Amniotic epithelial cell (primary cell): ENCODE data around the gene F12.

ENCODE experiments used
- DNase-seq: peaks from one replicate; pipeline ENCODE4 v3.0.0-alpha.2; 2010; ENCODE audit warnings: low read depth

The F12 gene

DNA sequence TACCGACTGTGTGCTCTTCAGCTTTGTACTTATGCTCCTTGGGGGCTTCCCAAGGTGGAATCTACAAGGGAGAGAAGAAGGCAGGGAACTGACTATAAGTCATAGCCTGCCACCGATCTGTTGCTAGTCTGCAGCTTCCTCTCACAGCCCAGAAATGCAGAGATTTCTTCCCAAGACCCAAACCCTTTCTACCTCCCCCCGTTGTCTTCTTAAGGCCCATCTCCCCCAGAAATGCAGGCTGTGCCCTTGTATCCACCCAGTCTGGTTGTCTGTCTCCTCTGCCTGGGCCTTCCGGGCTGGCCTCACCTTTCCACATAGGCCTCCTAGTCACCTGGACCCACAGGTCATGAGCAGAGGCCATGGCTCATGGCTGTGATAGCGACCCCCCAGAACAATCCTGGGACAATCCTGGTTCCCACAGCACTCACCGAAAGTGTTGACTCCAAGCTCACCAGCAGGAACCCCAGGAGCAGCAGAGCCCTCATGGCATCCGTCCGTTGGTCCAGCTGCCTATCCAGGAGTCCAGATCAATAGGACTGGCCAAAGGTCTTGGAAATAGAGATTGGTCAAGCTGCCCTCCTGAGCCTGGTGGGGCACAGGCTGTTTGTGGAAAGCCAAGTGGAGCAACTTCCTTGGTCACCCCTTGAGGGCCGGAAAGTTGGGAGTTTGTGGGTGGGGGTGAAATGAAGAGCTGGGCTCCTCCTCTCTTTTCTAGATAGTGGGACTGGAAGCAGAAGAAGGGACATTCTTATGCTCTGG is at the start of gene F12:
TSS of gene F12 (minus strand) at position 522 of the 759 bp plus-strand sequence. CDS start at position 485, 37 bp downstream.
- DNase-seq: no peak

DNA sequence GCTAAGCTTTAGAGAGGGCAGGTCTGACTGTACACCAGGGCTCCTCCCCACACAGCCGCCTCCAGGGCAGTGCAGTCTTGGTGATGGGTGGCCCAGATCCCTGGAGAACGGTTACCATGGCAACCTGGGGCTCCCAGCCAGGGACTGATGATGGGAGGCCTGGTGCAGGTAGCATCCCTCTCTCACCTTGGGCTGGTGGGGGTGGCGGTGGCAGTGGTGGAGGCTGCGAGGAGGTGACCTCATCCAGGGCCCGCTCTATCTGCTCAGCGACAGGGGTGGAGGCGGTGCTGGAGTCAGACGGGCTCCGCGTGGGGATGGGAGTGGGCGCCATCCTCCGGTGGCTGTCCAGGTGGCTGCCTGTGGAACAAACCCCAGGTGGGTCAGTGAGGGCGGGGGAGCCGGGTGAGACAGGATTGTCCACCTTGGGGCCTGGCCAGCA is 49.6 kb upstream of the F12 start:
- peak; percentile 40 for DNase-seq

DNA sequence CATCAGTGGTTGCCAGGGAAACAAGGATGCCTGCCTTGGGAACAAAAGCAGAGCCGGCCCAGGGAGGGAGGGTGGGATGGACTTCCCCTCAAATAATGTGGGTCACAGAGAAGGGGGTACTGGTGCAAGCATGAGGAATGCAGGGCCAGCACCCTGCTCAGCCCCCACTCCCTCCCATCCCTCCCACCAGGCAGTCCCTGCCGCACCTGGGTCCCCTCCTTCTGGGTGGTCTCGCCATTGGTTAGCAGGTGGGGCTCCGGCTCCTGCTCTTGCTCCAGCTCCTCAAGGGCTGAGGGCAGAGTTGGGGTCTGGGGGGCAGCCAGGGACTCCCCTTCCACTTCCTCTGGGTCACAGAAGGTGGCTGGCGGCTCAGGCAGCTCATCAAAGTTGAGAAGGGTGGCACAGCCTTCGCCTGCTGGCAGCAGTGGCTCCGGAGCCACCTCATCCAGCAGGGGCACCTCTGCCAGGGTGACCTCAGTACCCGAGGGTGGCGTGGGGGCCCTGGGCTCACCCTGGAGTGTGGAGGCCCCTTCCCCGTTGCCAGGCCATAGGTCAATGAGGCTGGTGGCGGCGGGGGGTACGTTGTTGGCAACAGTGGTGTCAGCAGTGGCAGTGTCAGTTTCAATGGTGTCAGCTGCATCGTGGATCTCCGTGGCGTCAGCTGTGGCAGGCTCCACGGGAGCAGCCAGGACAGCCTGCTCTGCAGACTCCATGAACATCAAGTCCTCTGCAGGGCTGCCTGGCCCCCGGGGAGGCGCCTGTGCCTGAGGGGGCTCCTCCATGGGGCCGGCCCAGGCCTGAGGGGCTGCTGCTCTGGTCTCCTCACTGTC is 48.7 kb upstream of the F12 start:
- no peak for DNase-seq

DNA sequence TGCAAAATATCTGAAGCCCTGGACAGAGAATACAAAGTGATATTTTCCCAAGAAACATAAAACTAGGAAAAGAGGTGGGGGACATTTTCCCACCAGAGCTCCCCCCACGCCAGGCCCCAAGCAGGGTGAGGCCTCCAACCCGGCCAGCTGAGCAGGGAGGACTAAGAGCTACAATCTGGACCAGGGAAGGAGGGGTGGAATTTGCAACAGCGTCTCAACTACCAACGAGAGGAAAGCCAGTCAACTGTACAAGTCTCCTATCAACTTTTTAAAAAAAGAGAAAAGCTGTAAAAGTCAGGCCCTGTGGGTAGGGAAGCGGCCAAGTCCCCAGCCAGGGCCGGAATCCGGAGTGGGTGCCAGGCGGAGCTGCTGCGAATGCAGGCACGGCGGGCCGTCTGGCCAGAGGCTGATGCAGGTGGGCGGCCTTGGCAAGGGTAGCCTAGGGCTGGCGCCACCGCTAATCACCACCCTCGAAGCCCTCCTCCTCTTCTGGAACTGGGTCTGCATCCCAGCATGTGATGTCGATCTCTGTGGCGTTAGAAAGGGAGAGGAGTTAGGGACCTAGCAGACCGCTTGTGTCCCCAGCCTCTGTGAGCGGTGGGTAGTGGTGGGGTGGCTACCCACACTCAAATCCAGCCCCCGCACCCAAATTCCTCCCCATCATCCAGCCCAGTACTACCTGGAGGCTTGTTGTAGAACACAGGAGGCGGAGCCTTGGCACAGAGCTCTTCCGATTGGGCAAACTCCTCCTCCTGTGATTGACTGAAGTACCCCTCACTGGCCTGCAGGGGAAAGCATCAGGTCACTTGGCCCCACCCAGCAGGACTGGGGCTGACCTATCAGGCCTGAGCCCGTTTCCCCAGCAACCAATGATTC is 47.9 kb upstream of the F12 start:
- DNase-seq: peak; percentile 98

DNA sequence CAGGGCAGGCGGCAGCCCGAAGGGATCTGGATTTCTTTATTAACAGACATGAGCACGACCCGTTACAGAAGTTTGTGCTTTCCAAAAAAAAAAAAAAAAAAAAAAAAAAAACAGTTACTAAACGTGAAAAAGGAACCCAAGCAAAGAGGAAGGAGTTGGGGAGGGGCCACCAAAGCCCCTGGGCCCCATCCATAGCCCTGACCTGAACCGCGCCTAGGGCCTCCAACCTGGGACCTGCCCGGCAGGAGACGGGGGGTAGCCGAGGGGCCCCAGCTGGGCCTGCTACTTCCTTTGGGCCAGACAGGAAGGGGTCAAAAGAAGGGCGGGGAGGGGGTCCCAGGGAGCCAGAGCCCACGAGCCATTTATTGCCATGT is 47.2 kb upstream of the F12 start:
- no peak for DNase-seq

DNA sequence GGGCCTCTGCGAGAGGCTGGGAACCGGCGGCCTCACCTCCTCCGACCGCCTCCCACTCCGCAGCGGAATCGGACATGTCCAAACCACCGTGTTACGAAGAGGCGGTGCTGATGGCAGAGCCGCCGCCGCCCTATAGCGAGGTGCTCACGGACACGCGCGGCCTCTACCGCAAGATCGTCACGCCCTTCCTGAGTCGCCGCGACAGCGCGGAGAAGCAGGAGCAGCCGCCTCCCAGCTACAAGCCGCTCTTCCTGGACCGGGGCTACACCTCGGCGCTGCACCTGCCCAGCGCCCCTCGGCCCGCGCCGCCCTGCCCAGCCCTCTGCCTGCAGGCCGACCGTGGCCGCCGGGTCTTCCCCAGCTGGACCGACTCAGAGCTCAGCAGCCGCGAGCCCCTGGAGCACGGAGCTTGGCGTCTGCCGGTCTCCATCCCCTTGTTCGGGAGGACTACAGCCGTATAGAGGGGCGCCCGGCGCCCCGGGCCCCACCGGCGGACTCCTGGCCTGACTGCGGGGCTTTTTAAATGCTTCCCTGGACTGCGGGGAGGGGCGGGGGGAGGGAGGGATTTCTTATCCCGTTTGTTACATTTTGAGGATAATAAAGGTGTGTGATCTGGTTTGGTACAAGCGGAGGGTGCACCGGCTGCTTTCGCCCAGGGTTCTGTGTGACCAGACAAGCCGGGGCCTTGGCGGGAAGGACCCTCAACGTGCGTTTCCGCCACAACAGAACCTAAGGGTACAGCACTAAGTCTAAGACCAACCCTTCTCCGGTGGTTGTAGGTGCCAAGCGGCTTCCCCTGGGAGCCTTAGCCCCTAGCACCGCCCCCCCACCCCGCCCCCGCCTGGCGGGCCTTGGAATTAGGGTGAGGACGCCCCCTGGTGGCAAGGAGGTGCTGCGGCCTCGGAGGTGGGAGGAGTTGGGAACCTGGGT is 46.6 kb upstream of the F12 start:
- DNase-seq: peak; percentile 78

DNA sequence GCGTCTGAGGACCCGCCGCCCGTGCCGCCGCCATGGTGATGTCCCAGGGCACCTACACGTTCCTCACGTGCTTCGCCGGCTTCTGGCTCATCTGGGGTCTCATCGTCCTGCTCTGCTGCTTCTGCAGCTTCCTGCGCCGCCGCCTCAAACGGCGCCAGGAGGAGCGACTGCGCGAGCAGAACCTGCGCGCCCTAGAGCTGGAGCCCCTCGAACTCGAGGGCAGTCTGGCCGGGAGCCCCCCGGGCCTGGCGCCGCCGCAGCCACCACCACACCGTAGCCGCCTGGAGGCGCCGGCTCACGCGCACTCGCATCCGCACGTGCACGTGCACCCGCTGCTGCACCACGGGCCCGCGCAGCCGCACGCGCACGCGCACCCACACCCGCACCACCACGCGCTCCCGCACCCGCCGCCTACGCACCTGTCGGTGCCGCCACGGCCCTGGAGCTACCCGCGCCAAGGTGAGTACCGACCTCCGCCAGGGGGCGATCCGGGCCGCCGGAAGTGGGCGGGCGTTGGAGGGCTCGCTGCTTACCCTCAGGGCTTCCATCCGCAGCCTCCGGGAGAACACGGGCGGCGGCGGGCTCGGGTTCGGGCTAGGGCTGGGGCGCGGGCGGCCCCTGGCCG is 45.8 kb upstream of the F12 start:
- peak; percentile 40 for DNase-seq

DNA sequence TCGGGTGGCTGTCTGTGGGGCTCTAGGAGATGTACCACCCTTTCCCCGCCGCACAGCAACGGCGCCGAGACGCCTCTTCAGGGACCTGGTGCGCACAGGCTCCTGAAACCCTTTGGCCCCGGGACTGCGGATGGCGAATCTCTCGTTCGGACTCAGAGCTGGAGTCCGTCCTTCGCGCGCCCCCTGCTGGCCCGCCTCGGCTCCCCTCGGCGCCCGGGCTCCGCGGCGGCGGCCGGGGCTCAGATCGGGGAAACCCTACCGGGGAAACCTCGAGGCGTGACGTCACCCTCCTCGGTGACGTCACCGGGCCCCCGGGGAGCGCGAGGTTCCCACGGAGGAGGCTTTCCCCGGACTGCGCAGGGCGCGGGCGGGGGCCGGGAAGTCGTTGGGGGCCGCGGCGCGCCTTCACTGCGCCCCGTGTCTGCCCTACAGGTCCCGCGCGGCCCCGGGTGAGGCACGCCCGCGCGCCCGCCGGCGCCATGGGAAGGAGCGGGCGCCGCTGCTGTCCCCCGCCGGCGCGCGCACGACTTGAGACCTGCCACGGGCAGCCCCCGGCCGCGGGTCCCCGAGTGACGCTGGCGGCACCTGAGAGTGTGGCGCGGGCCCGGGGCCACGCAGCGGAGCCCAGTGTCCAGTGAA is 45.2 kb upstream of the F12 start:
- peak; percentile 71 for DNase-seq

DNA sequence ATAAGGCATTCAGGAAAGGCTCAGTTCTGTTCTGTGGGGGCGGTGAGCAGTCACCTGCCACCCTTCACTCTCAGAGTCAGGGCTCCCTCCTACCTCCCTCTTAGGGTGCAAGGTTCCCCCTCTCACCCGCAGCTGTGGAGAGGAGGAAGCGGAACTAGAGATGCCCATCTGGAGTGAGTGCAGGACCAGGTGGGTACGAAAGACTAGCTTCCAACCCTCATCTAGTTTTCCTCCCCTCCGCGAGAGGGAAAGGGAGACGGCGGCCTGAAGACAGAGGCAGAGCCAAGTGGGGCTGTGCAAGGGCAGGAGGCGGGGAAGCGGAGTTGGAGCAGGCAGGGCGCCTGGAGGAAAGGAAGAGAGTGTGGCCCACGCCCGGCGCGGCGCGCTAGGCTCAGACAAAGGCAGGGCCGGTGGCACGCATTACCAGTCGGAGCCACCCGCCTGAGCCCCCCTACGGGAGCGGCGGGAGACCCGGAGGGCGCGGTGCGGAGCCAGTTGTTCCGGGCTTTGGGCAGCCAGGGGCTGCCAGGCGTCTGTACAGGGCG is 44.6 kb upstream of the F12 start:
- DNase-seq: no peak

DNA sequence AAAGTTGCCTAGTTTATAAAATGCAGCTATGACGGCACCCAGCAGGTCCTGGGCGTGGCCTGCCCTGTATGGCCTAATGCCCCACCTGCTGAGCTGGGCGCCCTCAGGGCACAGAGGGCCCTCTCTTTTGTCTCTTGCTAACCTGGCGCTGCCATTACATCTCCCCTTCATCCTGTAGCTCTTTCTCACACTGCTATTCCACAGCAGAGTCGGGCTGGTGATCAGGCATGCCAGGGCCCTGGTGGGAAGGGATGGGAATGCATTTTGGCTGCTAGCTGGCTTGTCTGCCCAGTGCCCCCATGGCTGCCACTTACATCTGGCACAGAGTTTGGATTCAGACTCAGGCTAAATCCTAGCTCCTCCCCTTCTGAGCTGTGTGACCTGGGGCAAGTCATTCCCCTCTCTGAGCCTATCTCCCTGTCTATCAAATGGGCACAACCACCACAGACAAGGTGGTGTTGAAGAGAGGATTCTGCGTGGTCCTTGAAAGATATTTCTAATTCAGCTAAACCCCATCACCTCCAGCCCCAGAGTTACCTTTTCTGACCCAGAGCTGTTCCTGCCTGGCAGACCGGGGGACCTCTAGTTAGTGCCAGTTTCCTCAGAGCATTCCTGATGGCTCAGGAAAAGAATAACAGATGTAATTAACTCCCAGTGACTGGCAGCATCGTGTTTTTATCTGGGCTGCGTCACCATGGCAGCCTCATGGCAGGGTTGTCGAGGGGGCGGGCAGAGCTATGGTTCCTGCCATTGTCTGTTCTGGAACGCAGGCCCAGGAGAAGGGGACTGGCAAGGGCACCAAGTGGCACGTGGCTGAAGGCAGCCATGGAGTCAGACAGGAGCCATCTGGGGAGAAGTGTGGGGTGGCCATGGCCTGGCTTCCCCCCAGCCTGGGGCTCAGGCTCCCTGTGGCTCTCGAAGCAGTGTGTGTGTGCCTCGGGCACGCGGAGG is 43.6 kb upstream of the F12 start:
- DNase-seq: no peak

DNA sequence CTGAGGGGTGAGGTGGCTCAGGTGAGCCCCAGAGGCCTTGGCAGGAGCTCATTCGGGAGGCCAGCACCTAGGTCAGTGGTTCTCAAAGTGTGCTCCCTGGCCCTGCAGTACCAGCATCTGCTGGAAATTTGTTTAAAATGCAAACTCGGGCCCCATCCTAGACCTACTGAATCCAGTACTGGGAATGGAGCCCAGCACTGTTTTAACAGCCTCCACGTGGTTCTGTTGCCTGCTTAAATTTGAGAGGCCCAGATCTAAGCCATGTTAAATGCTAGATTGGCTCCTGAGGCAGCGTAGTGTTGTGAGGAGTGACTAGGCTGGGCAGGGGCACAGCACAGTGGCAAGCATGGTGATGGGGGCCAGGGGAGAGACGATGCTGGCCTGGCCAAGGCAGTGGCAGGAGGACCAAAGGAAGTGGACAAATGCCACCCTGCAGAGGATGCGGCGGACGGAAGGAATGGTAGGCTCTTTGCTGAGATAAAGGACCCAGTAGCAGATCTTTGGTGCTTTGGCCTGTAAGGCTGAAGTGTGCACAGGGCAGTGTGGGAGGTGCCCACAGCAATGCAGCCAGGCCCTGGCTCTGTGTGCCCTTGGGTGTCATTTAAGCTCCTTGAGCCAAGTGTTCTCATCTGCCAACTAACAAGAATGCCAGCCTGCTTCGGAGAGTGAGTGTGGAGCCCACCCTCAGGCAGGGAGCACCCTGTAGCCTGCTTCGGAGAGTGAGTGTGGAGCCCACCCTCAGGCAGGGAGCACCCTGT is 41.5 kb upstream of the F12 start:
- no peak for DNase-seq

DNA sequence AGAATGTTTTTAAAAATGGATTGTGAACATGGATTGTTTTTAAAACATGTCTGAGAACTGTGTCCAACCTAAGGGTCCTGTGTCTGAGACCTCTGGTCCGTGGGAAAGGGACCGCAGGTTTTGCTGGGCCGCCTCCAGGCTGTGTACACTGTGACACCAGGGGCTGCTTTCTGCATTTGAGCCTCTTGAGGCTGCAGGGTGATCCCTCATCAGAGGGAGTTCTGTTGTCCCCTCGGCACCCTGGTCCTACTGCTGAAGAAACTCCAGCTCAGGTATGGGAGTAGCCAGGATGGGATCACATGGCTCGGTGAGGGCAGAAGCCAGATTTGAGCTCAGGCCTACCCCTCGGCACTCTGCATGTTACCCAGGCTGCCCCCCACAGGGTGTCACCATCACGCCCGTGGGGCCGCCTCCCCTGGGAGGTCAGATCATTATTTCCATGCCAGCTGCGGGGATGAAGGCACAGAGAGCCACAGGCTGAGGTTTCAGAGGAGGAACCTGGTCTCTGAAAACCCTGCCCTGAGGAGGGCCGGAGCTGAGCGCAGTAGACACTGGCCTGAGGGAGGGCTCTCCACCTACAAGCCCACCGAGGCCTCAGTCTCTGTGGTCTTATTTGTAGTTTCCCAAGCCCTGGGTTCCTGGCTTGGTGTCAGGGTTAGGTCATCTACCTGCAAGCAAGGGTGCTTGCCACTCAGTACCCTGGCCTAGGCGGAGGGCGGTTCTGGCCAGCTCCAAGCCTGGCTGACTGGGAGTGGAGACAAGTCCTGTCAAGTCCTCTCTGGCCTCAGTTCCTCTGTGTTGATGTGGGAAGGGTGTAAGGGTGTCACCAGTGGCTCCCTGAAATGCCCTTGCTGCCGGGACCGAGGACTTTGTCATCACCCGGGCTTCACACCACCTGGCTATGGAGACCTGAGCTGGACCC is 40.0 kb upstream of the F12 start:
- DNase-seq: no peak

DNA sequence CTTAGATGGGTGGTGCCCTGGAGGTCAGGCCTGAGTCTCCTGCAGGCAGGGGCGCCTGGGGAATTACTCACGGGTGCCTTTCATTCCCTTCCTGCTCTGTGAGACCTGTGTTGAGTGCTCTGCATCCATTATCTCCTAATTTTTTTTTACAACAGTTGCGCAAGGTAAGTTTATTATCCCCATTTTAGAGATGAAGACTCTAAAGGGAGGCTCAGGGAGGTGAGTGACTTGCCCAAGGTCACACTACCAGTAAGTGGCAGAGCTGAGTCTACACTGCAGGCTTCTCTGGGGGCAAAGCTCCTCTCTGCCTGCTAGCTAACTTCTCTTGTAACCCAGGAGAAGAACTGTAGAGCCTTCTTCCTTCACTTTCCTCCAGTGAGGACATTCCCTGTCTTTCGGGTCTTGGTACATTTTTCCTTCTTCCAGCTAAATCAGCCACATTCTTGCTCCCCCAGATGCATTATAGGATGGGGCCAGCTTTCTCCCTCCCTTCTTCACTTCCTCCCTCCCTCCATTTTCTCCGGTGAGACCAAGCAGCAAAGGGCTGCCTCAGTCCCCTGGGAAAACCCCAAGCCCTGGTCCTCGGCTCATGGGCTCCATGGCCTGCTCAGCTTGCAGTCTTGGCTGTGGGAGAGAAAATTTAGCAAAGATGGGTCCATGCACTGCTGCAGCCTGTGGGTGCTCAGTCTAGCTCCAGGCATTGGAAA is 39.0 kb upstream of the F12 start:
- DNase-seq: no peak

DNA sequence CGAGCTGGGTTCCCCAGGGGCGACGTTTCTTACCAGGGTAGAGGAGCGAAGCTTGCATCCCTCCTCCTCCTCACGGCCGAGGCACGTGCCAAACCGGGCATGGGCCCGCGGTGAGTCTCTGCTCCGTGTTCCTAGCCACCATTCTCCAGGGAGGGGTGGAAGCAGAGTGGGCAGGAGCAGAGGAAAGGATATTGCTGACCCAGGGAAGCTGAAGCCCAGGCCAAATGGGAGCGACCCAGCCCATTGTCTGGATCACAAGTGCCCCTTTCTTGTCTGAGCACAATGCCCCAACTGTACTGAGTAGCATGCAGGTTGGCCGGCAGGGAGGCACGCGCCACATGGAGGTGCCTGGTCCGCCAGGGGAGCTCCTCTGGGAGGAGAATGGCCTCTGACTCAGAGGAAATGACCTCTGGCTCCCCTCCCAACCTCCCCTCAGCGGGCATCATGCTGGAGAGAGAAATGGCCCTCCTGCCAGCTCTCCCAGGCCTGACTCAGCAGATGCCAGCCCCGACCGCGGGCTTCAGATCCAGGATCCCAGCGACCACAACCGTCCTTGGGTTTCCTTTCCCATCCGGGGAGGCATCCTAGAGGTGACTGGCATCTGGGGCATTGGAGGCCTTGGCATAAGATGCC is 38.4 kb upstream of the F12 start:
- peak; percentile 88 for DNase-seq

DNA sequence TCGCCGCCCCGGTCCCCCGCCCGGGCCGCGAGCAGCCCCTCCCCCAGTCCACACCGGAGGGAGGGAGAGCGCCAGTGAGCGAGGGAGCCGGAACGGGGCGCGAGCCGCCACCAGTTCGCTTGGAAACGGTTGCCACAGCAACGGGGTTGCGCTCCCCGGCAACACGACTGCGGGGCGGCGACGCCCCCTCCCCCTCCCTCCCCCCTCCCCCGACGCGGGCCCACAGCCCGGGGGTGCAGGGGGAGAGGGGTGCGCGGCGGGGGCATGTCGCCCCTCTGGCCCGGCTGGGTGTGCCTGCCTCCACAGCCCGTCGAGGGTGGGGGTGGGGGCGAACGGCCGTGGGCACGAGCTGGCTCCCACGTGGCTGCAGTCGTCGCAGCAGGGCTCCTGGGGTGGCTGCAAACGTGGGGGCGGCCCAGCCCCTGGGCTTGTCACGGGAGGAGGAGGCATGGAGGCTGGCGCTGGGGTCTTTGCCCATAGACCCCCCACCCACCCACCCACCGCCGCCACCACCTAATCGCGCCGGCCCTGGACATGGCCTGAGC is 37.8 kb upstream of the F12 start:
- peak; percentile 36 for DNase-seq
